Measurements from ENCODE around the gene C16orf87. TPM values are rescaled to one million over a fixed set of nuclear protein-coding genes. Genes with fewer than 3 reads are reported as not detected.
"Not testable (repeated sequence)": the region's sequence is repeated elsewhere in the genome, so short reads cannot be mapped to it uniquely, and the experiment has no call there.

The C16orf87 gene, protein sequence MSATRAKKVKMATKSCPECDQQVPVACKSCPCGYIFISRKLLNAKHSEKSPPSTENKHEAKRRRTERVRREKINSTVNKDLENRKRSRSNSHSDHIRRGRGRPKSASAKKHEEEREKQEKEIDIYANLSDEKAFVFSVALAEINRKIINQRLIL
- total RNA-seq, result 15.3 to 19.1 TPM (median 17.7 TPM) in 3 replicates
- long read RNA-seq, full-length matches to known transcripts, result 37 of 41 reads
- long read RNA-seq, partial matches to known transcripts, result 1 of 41 reads
- long read RNA-seq, other reads (novel, unspliced or antisense), result 3 of 41 reads

DNA sequence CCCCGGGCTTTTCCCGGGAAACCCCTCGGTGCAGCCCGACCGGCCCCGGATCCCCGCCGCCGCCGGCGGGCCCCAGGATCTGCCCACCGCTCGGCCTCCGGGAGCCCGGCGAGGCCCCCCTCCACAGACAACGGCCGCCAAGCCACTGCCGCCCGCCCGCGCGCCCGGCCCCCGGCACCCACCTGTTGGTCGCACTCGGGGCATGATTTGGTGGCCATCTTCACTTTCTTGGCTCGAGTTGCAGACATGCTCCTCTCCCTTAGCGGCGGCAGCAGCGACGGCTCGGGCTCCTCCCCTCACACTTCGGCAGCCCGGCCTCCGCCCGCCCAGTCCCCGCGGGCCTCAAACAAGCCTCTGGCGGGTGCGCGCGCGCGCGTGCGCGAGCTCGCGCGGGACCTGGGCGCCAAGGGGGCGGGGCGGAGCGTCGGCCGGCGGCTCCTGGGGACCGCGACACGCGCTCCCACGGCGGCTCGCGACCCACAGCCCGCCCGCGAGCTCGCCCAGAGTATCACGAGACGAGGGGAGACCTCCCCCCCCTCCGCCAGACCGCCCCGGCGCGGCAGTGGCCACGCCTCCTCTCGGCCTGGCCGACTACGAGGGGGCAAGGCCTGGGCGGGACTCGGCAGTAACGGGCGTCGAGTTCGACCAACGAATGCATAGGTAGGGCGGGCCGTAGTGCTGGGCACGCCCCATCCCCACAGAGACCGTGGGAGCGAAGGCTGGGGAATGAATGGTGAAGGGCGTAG lies at the start of gene C16orf87:
C16orf87 (minus strand) TSS at position 279 of the 746 bp plus-strand sequence; CDS start at position 248, 31 bp downstream.
- H3K4me1 Mint-ChIP-seq (ENCODE audit: low read depth), result peaks cover 26% of the 10 kb centered on the region
- no peaks in the 10 kb centered on the region for H3K27me3 Mint-ChIP-seq (ENCODE audit: low read depth)
- no peaks in the 10 kb centered on the region for H3K9me3 Mint-ChIP-seq (ENCODE audit: low read depth)
- DNase-seq (ENCODE audit: low spot score), result peak; percentile 97
- TF ChIP-seq, protein P1, sequence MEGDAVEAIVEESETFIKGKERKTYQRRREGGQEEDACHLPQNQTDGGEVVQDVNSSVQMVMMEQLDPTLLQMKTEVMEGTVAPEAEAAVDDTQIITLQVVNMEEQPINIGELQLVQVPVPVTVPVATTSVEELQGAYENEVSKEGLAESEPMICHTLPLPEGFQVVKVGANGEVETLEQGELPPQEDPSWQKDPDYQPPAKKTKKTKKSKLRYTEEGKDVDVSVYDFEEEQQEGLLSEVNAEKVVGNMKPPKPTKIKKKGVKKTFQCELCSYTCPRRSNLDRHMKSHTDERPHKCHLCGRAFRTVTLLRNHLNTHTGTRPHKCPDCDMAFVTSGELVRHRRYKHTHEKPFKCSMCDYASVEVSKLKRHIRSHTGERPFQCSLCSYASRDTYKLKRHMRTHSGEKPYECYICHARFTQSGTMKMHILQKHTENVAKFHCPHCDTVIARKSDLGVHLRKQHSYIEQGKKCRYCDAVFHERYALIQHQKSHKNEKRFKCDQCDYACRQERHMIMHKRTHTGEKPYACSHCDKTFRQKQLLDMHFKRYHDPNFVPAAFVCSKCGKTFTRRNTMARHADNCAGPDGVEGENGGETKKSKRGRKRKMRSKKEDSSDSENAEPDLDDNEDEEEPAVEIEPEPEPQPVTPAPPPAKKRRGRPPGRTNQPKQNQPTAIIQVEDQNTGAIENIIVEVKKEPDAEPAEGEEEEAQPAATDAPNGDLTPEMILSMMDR (IDR thresholded peaks at IDR 0.05), result no peak
- H3K36me3 Mint-ChIP-seq (ENCODE audit: low read depth), result no peaks in the 10 kb centered on the region
- H3K4me3 Mint-ChIP-seq (ENCODE audit: unreplicated experiment), result peak within 1 kb of the TSS; percentile 93
- H3K27ac Mint-ChIP-seq (ENCODE audit: unreplicated experiment), result peak within 1 kb of the TSS; percentile 96

DNA sequence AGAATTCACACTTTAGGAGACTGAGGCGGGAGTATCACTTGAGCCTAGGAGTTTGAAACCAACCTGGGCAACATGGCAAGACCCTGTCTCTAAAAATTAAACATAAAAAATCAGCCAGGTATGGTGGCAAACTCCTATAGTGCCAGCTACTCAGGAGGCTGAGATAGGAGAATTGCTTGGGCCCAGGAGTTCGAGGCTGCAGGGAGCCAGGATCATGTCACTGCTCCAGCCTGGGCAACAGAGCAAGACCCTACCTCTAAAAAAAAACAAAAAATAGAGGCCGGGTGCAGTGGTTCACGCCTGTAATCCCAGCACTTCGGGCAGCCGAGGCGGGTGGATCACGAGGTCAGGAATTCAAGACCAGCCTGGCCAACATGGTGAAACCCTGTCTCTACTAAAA lies 44.3 kb upstream of the C16orf87 start:
- no peaks in the 10 kb centered on the region for H3K9me3 Mint-ChIP-seq (ENCODE audit: low read depth)
- no peaks in the 10 kb centered on the region for H3K36me3 Mint-ChIP-seq (ENCODE audit: low read depth)
- H3K27ac Mint-ChIP-seq (ENCODE audit: unreplicated experiment), result no peak overlapping the region
- H3K27me3 Mint-ChIP-seq (ENCODE audit: low read depth), result peaks cover 2% of the 10 kb centered on the region
- TF ChIP-seq, protein P1 (IDR thresholded peaks at IDR 0.05), result no peak
- DNase-seq (ENCODE audit: low spot score), result no peak
- no peak overlapping the region for H3K4me3 Mint-ChIP-seq (ENCODE audit: unreplicated experiment)
- H3K4me1 Mint-ChIP-seq (ENCODE audit: low read depth), result no peaks in the 10 kb centered on the region

DNA sequence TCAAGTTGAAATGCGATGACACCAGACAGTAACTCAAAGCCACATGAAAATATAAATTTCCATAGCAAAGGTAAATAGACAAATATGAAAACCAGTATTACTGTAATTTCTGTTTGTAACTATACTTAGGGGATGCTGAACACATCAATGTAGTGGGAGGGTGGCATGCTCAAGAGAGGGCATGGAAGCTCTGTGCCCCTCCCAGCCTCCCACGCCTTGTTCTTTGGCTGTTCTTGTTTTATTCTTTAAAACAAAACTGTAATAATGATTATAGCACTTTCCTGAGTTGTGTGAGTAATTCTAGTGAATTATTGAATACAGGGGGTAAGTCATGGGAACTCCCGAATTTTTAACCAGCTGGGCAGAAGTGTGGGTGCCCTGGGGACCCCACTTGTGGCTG lies 42.2 kb upstream of the C16orf87 start:
- DNase-seq (ENCODE audit: low spot score), result no peak
- Mint-ChIP-seq H3K27ac (ENCODE audit: unreplicated experiment) (no peak overlapping the region), H3K4me1 (ENCODE audit: low read depth) (no peaks in the 10 kb centered on the region), H3K27me3 (ENCODE audit: low read depth) (peaks cover 2% of the 10 kb centered on the region), H3K4me3 (ENCODE audit: unreplicated experiment) (no peak overlapping the region), H3K36me3 (ENCODE audit: low read depth) (no peaks in the 10 kb centered on the region), H3K9me3 (ENCODE audit: low read depth) (no peaks in the 10 kb centered on the region)
- TF ChIP-seq, protein P1 (IDR thresholded peaks at IDR 0.05), result no peak

DNA sequence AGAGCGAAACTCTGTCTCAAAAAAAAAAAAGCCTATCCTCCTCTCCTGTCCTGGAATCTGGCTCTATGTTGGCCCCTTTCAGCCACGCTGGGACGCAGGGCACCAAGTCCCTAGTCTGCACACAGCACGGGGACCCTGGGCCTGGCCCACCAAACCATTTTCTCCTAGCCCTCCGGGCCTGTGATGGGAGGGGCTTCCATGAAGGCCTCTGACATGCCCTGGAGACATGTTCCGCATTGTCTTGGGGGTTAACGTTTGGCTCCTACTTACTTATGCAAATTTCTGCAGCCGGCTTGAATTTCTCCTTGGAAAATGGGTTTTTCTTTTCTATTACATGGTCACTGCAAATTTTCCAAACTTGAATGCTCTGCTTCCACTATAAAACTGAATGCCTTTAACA lies 40.6 kb upstream of the C16orf87 start:
- H3K36me3 Mint-ChIP-seq (ENCODE audit: low read depth), result no peaks in the 10 kb centered on the region
- DNase-seq (ENCODE audit: low spot score), result no peak
- TF ChIP-seq, protein P1 (IDR thresholded peaks at IDR 0.05), result no peak
- no peaks in the 10 kb centered on the region for H3K4me1 Mint-ChIP-seq (ENCODE audit: low read depth)
- H3K9me3 Mint-ChIP-seq (ENCODE audit: low read depth), result no peaks in the 10 kb centered on the region
- peaks cover 2% of the 10 kb centered on the region for H3K27me3 Mint-ChIP-seq (ENCODE audit: low read depth)
- no peak overlapping the region for H3K27ac Mint-ChIP-seq (ENCODE audit: unreplicated experiment)
- no peak overlapping the region for H3K4me3 Mint-ChIP-seq (ENCODE audit: unreplicated experiment)

DNA sequence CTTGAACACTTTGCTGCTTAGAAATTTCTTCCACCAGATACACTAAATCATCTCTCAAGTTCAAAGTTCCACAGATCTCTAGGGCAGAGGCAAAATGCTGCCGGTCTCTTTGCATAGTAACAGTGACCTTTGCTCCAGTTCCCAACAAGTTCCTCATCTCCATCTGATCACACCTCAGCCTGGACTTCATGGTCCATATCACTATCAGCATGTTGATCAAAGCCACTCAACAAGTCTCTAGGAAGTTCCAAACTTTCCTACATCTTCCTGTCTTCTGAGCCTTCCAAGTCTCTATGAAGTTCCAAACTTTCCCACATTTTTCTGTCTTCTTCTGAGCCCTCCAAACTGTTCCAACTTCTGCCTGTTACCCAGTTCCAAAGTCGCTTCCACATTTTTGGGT lies 37.9 kb upstream of the C16orf87 start:
- H3K4me3 Mint-ChIP-seq (ENCODE audit: unreplicated experiment); H3K27ac Mint-ChIP-seq (ENCODE audit: unreplicated experiment); H3K36me3 Mint-ChIP-seq (ENCODE audit: low read depth); H3K27me3 Mint-ChIP-seq (ENCODE audit: low read depth); H3K9me3 Mint-ChIP-seq (ENCODE audit: low read depth); DNase-seq (ENCODE audit: low spot score); H3K4me1 Mint-ChIP-seq (ENCODE audit: low read depth): not testable (repeated sequence)

DNA sequence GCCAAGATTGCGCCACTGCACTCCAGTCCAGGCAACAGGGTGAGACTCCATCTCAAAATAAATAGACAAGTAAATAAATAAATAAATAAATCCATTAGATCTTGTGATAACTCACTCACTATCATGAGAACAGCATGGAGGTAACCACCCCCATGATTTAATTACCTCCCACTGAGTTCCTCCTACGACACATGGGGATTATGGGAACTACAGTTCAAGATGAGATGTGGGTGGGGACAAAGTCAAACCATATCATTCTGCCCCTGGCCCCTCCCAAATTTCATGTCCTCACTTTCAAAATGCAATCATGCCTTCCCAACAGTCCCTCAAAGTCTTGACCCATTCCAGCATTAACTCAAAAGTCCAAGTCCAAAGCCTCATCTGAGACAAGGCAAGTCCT lies 36.5 kb upstream of the C16orf87 start:
- not testable (repeated sequence) for H3K4me1 Mint-ChIP-seq (ENCODE audit: low read depth); DNase-seq (ENCODE audit: low spot score); H3K27me3 Mint-ChIP-seq (ENCODE audit: low read depth); H3K9me3 Mint-ChIP-seq (ENCODE audit: low read depth); H3K4me3 Mint-ChIP-seq (ENCODE audit: unreplicated experiment); H3K36me3 Mint-ChIP-seq (ENCODE audit: low read depth)
- H3K27ac Mint-ChIP-seq (ENCODE audit: unreplicated experiment), result peak overlapping the region; percentile 45
